Measurements from ENCODE around the gene HS6ST1. TPM values are rescaled to one million over a fixed set of nuclear protein-coding genes. Genes with fewer than 3 reads are reported as not detected.

HS6ST1 gene
- total RNA-seq, 6 experiments from 2014 or later, result 18.5 to 27.2 (median 24.3) TPM

GRCh38 chr2:128290356-128290755, 28.3 kb downstream of the HS6ST1 start:
- Mint-ChIP-seq H3K27ac (no peak overlapping the region), H3K9me3 (peaks cover 5% of the 10 kb centered on the region; the same call in 1 of the 2 replicates), H3K27me3 (ENCODE audit: insufficient read depth) (no peaks in the 10 kb centered on the region), H3K4me3 (no peak overlapping the region), H3K36me3 (ENCODE audit: low read depth) (peaks cover 11% of the 10 kb centered on the region), H3K4me1 (ENCODE audit: low read depth) (no peaks in the 10 kb centered on the region)
- no peak for TF ChIP-seq CTCF (IDR thresholded peaks at IDR 0.05)
- DNase-seq, result no peak

DNA sequence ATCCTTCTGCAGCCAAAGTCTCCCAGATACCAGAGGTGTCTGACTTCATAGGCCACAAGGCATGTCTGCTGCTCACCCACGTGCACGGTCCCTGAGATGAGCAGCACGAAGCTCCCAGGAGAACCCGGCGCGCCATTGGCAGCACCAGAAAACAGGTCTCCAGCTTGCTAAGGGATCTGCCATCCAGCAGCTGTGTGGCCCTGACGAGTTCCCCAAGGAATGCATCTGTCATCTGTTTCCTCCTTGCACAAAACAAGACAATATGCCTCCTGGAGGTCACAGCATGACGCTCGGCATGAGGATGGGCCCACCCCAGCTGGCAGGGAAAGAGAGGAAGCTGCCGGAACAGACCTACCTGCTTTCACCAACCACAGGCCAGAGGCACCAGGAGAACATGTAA, 29.2 kb downstream of the HS6ST1 start:
- Mint-ChIP-seq H3K36me3 (ENCODE audit: low read depth) (peaks cover 11% of the 10 kb centered on the region), H3K4me3 (no peak overlapping the region), H3K9me3 (peaks cover 5% of the 10 kb centered on the region; the same call in 1 of the 2 replicates), H3K27me3 (ENCODE audit: insufficient read depth) (no peaks in the 10 kb centered on the region), H3K4me1 (ENCODE audit: low read depth) (no peaks in the 10 kb centered on the region), H3K27ac (no peak overlapping the region)
- TF ChIP-seq CTCF (IDR thresholded peaks at IDR 0.05), result no peak
- no peak for DNase-seq

DNA sequence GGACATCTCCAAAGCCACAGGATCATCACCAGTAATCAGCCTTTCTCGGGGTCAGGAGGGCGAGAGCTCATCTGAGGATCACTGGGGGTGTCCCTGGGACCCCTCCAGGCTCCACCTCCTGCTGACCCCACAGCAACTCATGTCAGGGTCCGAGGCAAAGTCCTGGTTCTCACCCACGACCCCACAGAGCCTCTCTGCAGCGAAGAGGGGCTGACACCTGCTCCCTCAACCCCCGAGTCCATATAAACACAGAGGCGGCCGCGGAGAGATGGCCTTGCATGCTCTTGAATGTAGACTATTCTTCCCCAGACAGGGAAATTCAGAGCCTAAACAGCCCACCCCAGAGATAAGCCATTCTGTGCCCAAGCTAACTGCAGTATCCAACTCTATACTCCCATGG, 29.9 kb downstream of the HS6ST1 start:
- peaks cover 5% of the 10 kb centered on the region; the same call in 1 of the 2 replicates for H3K9me3 Mint-ChIP-seq
- H3K27me3 Mint-ChIP-seq (ENCODE audit: insufficient read depth), result no peaks in the 10 kb centered on the region
- no peak overlapping the region for H3K27ac Mint-ChIP-seq

GRCh38 chr2:128287780-128288735, 30.6 kb downstream of the HS6ST1 start:
- DNase-seq, result no peak
- Mint-ChIP-seq H3K36me3 (ENCODE audit: low read depth) (peaks cover 11% of the 10 kb centered on the region), H3K27ac (no peak overlapping the region), H3K4me3 (no peak overlapping the region), H3K4me1 (ENCODE audit: low read depth) (no peaks in the 10 kb centered on the region), H3K9me3 (peaks cover 5% of the 10 kb centered on the region; the same call in 1 of the 2 replicates), H3K27me3 (ENCODE audit: insufficient read depth) (no peaks in the 10 kb centered on the region)
- no peak for TF ChIP-seq CTCF (IDR thresholded peaks at IDR 0.05)

More for the DNA sequence above, 29.9 kb downstream of the HS6ST1 start:
- peaks cover 11% of the 10 kb centered on the region for H3K36me3 Mint-ChIP-seq (ENCODE audit: low read depth)
- no peak for TF ChIP-seq CTCF (IDR thresholded peaks at IDR 0.05)
- no peaks in the 10 kb centered on the region for H3K4me1 Mint-ChIP-seq (ENCODE audit: low read depth)
- H3K4me3 Mint-ChIP-seq, result no peak overlapping the region
- DNase-seq, result no peak

GRCh38 chr2:128286905-128287779, 31.5 kb downstream of the HS6ST1 start:
- H3K9me3 Mint-ChIP-seq, result peaks cover 5% of the 10 kb centered on the region; the same call in 1 of the 2 replicates
- no peak overlapping the region for H3K4me3 Mint-ChIP-seq
- no peaks in the 10 kb centered on the region for H3K27me3 Mint-ChIP-seq (ENCODE audit: insufficient read depth)
- DNase-seq, result no peak
- H3K36me3 Mint-ChIP-seq (ENCODE audit: low read depth), result peaks cover 11% of the 10 kb centered on the region
- no peak for TF ChIP-seq CTCF (IDR thresholded peaks at IDR 0.05)
- no peak overlapping the region for H3K27ac Mint-ChIP-seq
- no peaks in the 10 kb centered on the region for H3K4me1 Mint-ChIP-seq (ENCODE audit: low read depth)
